OCI-M2 (cell line): ENCODE data around the gene SNAPC4.

Experiments
- DNase-seq: peaks from one replicate; lab custom pipeline; 2025; ENCODE audit not compliant: unreplicated experiment; lab: John Stamatoyannopoulos, UW

SNAPC4 gene

DNA sequence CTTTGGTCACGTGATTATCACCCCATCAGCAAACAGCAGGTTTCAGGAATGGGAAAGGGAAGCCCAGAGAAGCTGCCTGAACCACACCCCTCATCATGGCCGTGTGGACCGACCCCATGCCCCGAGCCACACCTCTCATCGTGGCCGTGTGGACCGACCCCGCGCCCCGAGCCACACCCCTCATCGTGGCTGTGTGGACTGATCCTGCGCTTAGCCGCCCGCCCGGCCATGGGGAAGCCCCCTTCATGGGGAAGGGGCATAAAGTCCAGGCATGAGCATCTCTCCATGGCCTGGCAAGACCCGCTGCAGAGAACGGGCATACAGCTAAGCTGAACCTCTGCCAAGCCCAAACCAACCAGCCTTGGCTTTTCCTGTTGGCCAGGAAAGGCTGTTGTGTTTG, 6.4 kb downstream of the SNAPC4 start:
- DNase-seq: no peak

DNA sequence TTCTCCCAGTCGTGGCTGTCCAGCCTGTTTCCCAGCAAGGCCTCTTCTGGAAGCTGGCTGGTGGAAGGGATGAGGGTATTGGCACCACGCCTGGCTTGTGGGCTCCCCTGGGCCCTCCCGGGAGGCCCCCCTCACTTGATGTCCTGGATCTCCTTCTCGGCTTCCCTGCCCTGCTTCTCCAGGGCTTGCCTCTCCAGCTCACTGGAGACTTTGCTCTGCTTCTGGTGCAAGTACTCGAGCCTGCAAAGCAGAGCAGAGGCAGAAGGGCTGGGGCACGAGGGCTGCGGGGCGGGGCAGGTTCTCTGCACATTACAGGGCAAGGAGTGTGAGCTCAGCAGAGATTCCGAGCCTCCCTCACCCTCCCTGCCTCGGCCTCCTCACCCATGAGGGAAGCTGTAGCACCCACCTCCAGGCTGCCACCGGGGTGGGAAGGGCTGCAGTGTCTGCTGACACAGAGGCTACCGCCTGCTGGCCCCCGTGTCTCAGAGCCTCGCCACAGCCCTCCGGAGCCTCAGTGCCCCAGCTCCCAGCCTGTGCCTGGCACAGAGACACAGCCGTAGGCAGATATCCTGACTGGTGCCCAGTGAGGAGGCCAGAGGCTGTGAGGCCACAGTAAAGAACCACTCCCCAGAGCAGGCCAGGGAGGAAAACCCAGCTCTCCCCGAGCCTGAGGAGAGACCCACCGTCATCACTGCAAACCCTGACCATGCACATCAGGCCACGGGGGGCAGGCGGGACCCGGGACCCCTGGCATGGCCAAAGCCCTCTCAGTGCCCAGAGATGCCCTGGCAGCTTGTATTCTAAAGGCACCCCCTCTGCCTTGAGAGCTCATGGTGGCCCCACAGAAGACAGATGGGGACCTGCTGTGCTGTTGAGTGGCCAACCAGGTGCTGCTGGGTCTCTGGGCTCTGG, 7.2 kb downstream of the SNAPC4 start:
- DNase-seq: no peak

DNA sequence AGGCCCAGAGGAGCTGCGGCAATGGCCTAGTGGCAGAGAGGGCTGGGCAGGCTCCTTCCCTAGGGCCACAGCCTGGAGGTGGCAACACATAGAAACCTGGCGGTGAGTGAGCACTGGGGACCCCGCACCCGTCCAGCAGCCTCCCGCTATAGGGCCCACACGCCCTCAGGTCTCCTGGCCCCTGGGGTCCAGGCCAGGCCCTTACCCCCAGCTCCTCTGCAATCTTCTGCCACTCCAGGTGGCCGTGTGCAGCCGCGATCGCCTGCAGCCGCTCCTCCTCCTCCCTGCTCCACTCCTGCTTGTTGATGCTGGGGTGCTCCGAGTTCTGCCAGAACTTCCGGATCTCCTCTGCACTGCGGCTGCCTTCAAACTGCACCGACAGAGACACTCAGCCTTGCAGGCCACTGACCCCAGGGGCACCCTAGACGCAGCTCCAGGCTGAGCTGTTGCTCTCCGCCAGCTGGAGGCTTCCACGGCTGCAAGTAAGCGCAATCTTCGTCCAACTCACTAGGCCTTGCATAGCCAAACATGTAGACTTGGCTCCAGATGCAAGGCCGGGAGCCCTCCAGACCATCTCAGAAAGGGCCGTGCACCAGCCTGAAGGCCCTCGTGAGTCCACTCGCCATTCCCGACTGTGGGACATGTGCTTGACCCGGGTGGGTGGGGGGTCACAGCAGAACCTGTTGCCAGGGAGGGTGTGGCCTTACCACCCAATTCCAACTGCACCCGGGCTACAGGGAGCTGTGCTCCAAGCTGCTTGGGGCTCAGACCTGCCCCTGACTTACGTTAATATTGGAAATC, 8.0 kb downstream of the SNAPC4 start:
- no peak for DNase-seq

DNA sequence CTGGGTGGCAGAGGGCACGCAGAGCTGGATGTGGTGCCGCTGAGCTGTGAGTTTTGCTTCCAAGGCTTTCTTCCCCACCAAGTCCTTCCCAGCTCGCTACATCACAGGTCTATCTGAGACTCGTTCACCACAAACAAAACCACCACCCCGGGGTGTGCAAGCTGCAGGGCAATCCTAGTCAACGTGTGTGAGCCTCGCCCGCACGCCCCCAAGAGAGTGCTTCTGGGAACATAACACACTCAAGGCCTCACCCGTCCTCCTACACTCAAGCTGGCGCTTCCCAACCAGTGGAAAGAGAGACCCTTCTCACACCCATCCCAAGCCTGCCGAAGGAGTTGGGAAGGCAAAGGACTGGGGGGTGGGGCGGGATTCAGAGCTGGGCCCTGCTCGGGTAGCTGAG, 10.6 kb downstream of the SNAPC4 start:
- no peak for DNase-seq

DNA sequence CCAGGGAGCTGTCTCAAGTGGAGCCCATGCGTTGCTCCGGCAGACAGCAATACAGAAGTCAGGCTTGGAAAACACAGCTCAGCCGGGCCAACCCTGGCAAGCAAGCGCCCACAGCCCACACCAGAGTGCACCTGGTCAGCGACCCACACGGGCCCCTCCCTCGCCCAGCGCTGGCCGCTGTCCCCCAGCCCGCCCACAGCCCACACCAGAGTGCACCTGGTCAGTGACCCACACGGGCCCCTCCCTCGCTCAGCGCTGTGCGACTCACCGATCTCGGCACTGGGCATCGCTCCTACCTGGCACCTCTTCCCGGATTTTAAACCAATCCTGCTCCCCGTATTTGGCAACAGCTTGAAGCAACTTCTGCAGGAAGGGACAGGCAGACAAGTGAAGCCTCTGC, 12.8 kb downstream of the SNAPC4 start:
- DNase-seq: no peak

DNA sequence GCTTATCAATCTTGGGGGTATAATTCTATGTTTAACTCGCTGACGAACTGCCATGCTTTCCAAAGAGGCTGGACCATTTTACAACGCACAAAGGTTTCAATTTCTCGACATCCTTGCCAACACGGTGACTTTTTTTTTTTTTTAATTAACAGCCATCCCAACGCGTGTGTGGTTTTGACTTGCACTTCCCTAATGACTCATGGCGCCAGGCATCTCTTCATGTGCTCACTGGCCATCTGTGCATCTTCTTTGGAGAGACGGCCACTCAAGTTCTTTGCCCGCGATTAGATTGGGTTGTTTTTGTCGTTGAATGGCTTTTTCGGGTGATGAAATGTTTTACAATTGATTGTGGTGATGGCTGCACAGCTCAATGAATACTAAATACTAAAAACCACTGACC, 14.0 kb downstream of the SNAPC4 start:
- no peak for DNase-seq

DNA sequence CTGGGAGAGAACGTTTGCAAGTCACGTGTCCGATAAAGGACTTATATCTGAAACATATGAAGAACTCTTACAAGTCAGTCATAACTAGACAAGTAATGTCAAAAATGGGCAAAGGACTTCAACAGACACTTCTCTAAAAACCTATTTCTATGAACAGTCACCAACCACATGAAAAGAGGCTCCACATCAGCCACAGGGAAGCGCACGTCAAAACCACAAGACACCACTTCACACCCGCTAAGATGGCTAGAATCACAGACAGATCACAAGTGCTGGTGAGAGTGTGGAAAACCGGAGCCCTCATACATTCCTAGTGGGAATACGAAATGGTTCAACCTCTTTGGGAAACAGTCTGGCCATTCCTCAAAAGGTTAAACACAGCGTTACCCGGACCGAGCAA, 15.0 kb downstream of the SNAPC4 start:
- no peak for DNase-seq

DNA sequence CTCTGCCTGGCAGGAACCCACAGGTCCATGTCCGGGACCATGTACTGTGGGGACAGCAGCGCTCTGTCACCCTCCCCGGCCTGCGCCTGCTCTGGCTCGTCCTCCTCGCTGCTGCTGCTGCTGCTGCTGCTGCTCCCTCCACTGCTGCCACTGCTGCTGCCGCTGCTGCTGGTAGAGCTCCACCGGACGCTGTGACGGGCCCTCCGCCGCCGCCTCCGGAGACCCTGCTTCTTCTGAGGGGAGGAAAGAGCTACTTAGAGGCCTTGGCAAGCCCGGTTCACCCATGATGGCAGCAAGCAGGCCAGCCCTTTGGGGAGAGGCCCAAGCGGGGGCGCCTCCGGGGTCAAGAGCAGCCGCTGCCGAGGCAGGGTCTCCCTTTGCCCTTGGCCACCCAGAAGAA, 16.5 kb downstream of the SNAPC4 start:
- DNase-seq: no peak

DNA sequence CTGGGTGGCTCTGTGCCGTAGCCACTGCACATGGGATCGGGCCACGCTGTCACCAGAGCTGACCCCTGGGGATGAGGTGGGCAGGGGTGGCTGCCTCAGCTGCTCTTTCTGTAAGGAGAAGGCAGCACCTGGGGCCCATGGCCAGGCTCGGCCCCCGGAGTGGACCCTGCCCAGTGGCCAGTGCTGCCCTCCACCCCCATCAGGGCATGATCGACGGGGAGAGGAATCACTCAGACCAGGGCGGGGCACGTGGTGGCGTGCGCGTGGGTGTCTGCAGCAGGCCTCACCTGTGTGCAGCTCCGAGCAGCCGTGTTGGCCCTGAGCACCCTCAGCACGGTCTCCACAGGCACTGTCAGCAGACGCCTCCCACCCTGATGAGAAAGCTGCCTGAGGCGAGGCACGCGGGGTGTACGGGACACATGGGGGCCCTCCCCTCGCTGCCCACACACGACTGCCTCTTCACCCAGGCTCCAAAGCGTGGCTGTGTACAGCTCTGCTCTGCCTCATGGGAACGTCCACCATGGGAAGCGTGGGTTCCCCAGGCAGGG, 17.9 kb downstream of the SNAPC4 start:
- DNase-seq: no peak

DNA sequence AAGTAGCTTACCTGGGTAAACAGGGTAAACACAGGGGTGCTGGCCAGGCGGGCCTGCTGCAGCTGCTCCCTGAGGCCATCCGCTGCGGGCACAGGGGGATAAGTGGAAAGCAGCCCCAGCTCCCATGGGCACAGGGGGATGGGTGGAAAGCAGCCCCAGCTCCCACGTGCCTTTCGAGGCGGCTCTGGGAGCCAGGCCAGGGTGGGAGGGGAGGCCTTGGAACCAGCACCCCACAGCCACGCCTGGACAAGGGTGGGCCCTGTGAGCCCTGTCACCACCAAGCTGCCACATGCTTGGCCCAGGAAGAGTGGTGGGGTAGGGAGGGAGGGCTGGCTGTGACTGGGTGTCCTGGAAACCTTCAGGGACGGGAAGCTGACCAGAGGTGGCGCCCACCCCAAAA, 18.7 kb downstream of the SNAPC4 start:
- DNase-seq: no peak

DNA sequence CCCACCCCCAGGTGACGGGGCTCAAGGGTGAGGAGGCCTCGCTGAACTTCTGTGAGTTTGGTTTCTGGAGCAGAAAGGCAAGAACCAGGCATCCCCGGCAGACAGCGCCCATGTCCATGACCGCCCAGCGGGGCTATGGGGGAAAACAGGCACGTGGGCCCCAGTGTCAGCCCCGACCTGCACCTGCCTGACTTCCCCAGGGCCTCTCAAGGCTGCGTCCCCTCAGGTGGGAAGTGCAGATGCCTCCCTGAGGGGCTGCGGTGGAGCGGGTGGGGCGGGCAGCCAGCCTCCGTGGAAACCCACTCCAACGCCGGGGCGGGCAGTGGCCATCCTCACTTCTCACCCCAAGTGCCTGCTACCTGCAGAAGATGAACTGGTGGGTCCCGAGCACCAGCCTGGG, 19.6 kb downstream of the SNAPC4 start:
- DNase-seq: no peak

DNA sequence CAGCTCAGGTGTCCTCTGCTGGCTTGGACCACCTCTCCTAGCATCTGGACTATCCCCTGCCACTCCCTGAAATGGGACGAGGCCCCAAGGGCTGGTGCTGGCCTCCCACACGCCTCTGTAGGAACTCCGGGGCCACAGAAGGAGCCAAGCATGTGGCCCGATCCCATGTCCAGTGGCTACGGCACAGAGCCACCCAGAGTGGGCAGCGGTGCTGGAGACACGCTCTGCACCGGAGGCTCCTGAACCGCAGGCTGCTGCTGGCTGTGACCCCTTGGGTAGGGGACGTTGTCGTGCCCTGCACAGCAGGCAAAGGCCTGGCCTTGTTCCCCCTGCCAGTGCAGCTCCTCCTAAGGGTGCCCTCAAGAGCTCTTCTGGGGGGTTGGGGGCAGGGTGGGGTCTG, 20.1 kb downstream of the SNAPC4 start:
- DNase-seq: no peak

DNA sequence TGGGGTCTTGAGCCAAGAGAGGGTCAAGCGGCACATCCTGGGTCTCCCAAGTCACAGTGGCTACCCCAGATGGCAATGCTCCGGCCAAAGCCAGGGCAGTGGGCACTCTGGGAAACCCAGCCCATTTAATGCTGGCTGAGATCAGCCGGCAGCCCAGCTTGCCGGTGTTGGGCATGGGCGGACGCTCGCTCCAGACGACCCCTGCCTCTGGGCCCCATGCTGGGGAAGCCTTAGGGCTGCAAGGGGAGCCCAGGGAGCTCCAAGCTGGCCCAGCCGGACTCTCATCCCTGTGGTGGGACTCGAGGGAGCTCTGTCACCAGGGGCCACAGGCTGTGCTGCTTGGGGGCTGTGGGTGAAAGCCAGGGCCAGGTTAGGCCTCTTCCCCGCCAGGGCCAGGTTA, 20.6 kb downstream of the SNAPC4 start:
- DNase-seq: no peak

DNA sequence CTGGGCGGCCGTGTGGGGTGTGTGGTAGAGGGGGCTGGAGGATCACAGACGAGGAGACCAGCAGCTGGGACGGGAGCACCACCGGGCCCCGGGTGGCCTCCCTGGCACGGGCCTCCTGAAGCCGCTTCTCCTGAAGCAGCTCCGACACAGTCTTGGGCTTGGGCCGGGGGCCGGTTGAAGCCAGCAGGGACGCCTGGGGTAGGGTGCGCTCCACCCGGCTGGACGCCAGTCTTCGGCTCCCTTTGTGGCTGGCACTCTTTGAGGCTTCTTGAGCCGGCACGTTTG, 21.0 kb downstream of the SNAPC4 start:
- no peak for DNase-seq

DNA sequence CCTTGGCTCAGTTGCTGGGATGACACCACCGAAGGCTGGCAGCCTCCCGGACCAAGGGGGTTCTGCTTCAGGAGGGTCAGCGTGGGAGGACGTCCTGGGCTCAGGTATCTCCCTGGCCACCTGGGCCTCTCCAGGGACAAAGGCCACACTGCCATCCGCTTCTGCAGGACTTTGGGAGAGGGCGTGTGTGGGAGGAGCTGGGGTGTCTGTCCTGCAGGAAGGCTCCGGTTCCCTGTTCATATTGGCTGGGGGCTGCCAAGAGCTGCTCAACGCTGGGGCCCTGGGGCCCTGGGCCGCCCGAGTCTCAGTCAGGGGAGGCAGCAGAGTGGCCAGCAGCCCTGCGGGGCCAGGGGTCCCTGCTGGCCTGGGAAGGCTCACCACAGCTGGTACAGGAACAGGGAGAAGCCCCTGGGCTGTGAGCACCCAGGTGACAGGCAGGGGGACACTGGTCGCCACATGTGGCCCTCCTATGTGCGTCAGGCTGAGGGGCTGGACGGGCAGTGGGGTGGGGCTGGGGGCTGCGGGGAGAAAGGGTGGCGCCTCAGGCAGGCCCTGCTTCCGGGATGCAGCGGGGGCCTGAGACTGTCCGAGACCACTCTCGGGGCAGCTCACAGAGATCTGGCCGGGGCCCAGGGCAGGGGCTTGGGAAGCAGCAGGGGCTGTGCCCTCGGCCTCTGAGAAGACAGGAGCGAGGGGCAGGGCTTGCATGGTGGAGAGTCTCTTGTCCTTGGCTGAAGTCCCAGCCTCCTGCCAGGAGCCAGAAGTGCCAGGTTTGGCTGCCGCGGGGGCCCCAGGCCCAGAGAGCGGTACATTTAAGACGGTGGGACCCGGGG, 21.6 kb downstream of the SNAPC4 start:
- DNase-seq: no peak

DNA sequence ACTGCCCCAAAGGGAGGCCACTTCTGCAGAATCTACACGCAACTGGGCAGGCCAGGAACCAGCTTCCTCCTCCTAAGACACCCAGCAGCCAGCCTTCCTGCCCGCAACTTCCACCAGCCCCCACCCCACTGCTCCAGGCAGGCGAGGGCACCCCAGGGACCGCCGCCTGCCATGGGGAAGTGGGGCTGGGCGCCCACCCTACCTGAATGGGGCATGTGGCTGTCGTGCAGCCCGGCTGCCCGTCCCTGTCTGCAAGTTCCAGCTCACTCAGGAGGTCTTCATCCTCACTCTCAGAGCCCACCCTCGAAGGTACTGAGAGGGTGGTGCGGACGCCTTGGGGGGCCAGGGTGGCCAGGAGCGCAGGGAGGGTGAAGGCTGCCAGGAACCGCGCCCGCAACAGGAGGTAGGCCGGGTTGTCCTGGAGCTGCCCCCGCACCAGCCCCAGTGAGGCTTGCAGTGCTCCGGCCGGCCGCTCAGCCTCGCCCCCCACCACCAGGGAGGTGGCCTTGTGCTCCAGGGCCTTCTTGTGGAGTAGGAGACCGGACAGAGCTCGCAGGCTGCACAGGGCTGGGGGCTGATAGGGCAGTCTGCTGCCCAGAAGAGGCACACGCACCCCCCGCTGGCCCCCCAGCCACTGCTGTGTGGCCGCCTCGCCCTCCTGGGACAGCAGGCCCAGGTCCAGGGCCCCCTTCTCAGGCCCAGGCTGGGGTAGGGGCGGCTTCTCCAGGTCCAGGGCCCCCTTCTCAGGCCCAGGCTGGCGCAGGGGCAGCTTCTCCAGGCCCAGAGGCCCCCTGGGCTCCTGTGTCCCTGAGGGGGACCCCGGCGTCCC, 22.4 kb downstream of the SNAPC4 start:
- no peak for DNase-seq

DNA sequence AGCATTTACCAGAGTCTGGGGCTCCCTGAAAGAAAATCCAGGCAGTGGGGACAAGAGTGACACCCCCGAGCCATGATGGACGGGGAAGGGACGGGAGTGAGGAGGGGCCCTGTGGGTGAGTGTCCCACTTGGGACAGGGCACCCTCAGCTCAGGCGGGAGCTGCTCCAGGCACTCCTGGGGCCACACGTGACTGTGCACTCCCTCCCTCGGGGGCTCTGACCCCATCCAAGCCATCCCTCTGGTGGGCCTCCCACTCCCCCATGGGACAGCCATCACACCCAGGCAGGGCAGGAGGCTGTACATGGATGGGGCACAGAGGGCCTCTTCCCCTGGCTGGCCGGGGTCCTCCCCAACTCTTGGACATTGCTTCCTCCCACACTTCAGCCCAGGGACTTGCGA, 23.5 kb downstream of the SNAPC4 start:
- DNase-seq: no peak

DNA sequence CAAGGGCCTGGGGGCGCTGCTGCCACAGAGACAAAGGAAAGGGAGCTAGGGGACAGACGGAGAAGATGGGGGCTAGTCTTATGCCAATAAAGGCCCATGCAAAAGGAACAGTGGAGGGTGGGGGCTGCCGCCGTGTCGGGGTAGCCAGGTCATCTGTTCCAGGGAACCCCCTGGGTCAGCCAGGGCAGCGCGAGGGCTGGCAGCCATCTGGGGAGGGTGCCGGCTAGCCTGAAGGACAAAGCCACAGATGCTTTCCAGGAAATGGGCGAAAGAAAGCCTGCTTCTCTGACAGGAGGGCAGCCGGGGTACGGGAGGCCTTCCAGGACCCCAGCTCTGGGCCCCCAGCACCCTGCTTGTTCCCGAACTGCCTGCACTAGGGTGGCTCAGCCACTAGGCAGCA, 24.9 kb downstream of the SNAPC4 start:
- no peak for DNase-seq

DNA sequence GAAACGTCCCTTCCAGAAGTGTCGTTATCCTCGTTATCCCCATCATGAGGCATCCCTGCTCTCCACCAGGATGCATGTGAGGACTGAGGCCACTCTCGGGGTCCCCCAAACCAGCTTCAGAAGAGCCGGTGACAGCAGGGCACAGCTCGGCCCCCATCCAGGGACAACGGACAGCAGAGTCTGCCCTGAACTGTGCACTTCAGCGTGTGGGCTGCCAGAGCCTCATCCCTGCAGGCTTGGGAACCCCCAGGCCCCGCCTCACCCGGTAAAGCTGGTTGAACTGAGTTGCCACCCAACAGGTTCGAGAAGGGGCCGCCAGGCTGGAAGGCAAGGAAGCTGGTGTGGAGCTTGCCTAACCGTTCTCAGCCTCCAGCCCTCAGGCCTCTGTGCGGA, 25.8 kb downstream of the SNAPC4 start:
- no peak for DNase-seq

DNA sequence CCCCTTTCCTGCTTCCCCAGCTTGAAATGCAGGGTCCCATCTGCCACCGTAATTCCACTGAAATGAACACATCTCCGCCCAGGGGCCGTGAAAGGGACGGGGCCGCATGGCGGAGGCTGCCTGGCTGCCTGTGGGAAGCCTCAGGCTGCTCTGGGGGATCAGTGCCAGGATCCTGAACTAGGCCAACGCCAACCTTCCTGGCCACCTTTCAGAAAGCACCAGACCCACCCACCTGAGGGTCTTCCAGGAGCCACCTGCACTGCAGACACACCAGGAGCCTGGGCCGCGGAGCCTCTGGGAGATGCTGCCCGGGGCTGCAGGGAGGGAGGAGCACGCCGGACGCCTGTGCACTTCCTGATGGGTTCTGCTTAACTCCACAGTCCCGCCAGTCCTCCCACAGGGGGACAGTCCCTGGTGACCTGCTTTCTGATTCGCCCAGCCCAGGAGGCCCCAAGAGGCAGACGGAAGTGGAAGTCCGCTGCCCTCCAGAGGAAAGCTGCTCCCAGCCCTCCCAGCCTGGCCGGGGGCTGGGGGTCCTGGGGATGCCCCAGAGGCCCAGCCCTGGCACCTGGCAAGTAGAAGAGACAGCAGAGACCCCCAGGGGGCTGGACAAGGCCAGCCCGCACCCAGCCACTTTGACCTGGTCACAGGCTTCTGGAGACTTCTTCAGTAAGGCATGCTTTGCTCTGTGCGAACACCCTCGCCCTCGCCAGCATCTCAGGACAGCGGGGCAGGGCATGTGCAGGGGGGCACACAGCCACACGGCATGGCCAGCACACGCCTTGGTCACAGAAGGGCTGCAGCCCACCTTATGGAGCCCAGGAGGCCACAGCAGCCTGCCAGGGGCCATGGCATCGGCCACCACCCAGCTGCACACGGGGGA, 26.4 kb downstream of the SNAPC4 start, which contains the start of gene CARD9:
CARD9 (minus strand) TSS at position 370 of the 883 bp plus-strand sequence. CDS start 1,591 bp downstream, outside the sequence.
- DNase-seq: no peak
